Purkinje cell (primary cell): ENCODE measurements around the gene PFDN2. TPM values are rescaled to one million over a fixed set of nuclear protein-coding genes. Genes with fewer than 3 reads are reported as not detected.

Experiments used
- polyA plus RNA-seq: library from polyadenylated mRNA; unstranded; fragments of >200 nt; fragmentation: Nextera tagmentation; gene quantifications from 2 replicates; pipeline ENCODE4 v1.2.1, GENCODE V29; 2014

Gene PFDN2
- polyA plus RNA-seq = 92.1 and 97.1 TPM in 2 replicates

GRCh38 chr1:161117759-161118581 lies at the start of gene PFDN2, which contains the start of gene NIT1:
PFDN2 (minus strand) TSS chr1:161118037; CDS start chr1:161118026, 11 bp downstream.
NIT1 (plus strand) TSS chr1:161118105; CDS start chr1:161118177, 72 bp downstream.

GRCh38 chr1:161165742-161166668 lies 48.2 kb upstream of the PFDN2 start, which contains the start of gene PPOX:
PPOX (plus strand) TSS chr1:161166426; CDS start chr1:161166848, 422 bp downstream.

GRCh38 chr1:161159087-161159912 lies 41.5 kb upstream of the PFDN2 start, which contains the start of gene USP21:
USP21 (plus strand) TSS chr1:161159500; CDS start chr1:161160641, 1,141 bp downstream.

GRCh38 chr1:161153682-161154337 lies 36.0 kb upstream of the PFDN2 start, which contains the start of gene UFC1:
UFC1 (plus strand) TSS chr1:161153978; CDS start chr1:161153998, 20 bp downstream.

GRCh38 chr1:161132410-161133219 lies 14.8 kb upstream of the PFDN2 start, which contains the start of gene DEDD:
DEDD (minus strand) TSS chr1:161132667; CDS start chr1:161124462, 8,205 bp downstream.

GRCh38 chr1:161098210-161099068 lies 19.4 kb downstream of the PFDN2 start, which contains the start of gene KLHDC9:
KLHDC9 (plus strand) TSS chr1:161098361; CDS start chr1:161098536, 175 bp downstream.

GRCh38 chr1:161089251-161089924 lies 28.4 kb downstream of the PFDN2 start, which contains the start of gene NECTIN4:
NECTIN4 (minus strand) TSS chr1:161089558; CDS start chr1:161089296, 262 bp downstream.

GRCh38 chr1:161069731-161070270 lies 48.0 kb downstream of the PFDN2 start, which contains the start of gene ARHGAP30:
ARHGAP30 (minus strand) TSS chr1:161069891; CDS start chr1:161069624, 267 bp downstream.

Other genes with a start within 250 kb of the PFDN2 start
- not detected in 2 replicates for gene ITLN1, start 232.9 kb downstream of the PFDN2 start, polyA plus RNA-seq
- gene ITLN2, start 163.2 kb downstream of the PFDN2 start, polyA plus RNA-seq = not detected in 2 replicates
- 0.10 TPM in 1 of 2 replicates, not detected in the other for gene F11R, start 96.9 kb downstream of the PFDN2 start, polyA plus RNA-seq
- gene TSTD1, start 79.1 kb downstream of the PFDN2 start, polyA plus RNA-seq = 35.1 and 74.9 TPM in 2 replicates
- 0.36 and 1.1 TPM in 2 replicates for gene USF1, start 72.1 kb downstream of the PFDN2 start, polyA plus RNA-seq
- 0.11 TPM in 1 of 2 replicates, not detected in the other for gene ARHGAP30, start 48.1 kb downstream of the PFDN2 start, polyA plus RNA-seq
- gene NECTIN4, start 28.5 kb downstream of the PFDN2 start, polyA plus RNA-seq = not detected in 2 replicates
- gene KLHDC9, start 19.7 kb downstream of the PFDN2 start, polyA plus RNA-seq = 8.0 and 17.1 TPM in 2 replicates
- 35.5 and 38.5 TPM in 2 replicates for gene NIT1, start 68 bp upstream of the PFDN2 start, polyA plus RNA-seq
- gene DEDD, start 14.6 kb upstream of the PFDN2 start, polyA plus RNA-seq = 27.4 and 28.0 TPM in 2 replicates
- gene UFC1, start 35.9 kb upstream of the PFDN2 start, polyA plus RNA-seq = 301 and 305 TPM in 2 replicates
- 3.2 and 6.2 TPM in 2 replicates for gene USP21, start 41.5 kb upstream of the PFDN2 start, polyA plus RNA-seq
- 27.6 and 29.5 TPM in 2 replicates for gene PPOX, start 48.4 kb upstream of the PFDN2 start, polyA plus RNA-seq
- gene B4GALT3, start 59.5 kb upstream of the PFDN2 start, polyA plus RNA-seq = 6.5 and 12.7 TPM in 2 replicates
- gene ADAMTS4, start 81.0 kb upstream of the PFDN2 start, polyA plus RNA-seq = 0.13 and 0.62 TPM in 2 replicates
- gene NDUFS2, start 84.3 kb upstream of the PFDN2 start, polyA plus RNA-seq = 145 and 159 TPM in 2 replicates
- gene FCER1G, start 97.3 kb upstream of the PFDN2 start, polyA plus RNA-seq = 2.9 and 7.6 TPM in 2 replicates
- not detected in 2 replicates for gene APOA2, start 105.6 kb upstream of the PFDN2 start, polyA plus RNA-seq
- gene TOMM40L, start 108.0 kb upstream of the PFDN2 start, polyA plus RNA-seq = 9.1 and 11.9 TPM in 2 replicates
- gene NR1I3, start 120.2 kb upstream of the PFDN2 start, polyA plus RNA-seq = 0.23 and 1.4 TPM in 2 replicates
- 5.9 and 7.5 TPM in 2 replicates for gene PCP4L1, start 140.7 kb upstream of the PFDN2 start, polyA plus RNA-seq
- not detected in 2 replicates for gene MPZ, start 191.9 kb upstream of the PFDN2 start, polyA plus RNA-seq
- 72.3 and 72.8 TPM in 2 replicates for gene SDHC, start 196.3 kb upstream of the PFDN2 start, polyA plus RNA-seq
- 0.83 and 1.7 TPM in 2 replicates for gene CFAP126, start 249.8 kb upstream of the PFDN2 start, polyA plus RNA-seq